SH-SY5Y (cell line): Measurements from ENCODE around the gene CCDC81.

Source experiments
- GATA2 ChIP-seq: IDR thresholded peaks from 2 replicates; pipeline ENCODE4 v1.6.1; 2011; ENCODE audit warnings: mild to moderate bottlenecking, low read depth, low read length
- GATA3 ChIP-seq: IDR thresholded peaks from 2 replicates; pipeline ENCODE4 v1.6.1; 2011; ENCODE audit warnings: low read depth, mild to moderate bottlenecking, low read length, moderate library complexity

DNA sequence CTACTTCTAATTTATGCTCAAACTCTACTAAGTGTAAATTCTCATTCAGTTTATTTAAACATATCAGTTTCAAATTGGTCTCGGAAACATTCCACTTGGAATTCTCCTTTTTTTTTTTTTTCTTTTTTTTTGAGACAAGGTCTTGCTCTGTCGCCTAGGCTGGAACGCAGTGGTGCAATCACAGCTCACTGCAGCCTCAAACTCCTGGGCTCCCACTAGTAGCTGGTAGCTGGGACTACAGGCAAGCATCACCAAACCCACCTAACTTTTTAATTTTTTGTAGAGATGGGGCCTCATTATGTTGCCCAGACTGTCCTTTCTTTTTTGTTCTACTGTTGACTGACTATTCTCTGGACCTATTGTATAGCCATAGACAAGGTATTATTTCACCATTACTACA lies 33.3 kb upstream of the CCDC81 start:
- no peak for TF ChIP-seq GATA2
- no peak for TF ChIP-seq GATA3
